GM21737 (cell line): ENCODE measurements around the gene NOX1.

Experiments
- ATAC-seq: cut with Tn5 transposase; IDR thresholded peaks from one replicate; pipeline ENCODE4 v1.9.1; 2021; ENCODE audit warnings: mild to moderate bottlenecking, moderate library complexity; ENCODE audit not compliant: unreplicated experiment

The NOX1 gene

DNA sequence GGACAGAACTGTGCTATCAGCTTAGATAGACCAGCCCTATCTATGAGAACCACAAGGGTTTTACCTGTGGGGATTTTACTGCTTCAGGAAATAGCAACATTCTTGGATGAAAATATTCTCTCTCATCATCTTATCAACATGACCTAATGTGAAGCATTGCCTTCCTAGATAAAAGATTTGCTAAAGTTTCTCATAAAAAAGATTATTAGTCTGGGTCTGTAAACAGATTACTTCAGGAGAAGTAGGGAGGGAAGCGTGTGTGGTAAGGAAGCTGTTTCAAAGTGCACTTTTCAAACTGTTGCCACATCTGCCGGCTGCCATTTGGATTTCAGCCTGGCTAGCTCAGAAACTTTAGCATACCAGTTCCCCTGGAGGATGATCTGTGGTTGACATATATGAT lies at the start of gene NOX1:
Gene NOX1 (minus strand): TSS at position 35 of the 400 bp plus-strand sequence. CDS start 220 bp downstream, outside the sequence.
- no peak for ATAC-seq

DNA sequence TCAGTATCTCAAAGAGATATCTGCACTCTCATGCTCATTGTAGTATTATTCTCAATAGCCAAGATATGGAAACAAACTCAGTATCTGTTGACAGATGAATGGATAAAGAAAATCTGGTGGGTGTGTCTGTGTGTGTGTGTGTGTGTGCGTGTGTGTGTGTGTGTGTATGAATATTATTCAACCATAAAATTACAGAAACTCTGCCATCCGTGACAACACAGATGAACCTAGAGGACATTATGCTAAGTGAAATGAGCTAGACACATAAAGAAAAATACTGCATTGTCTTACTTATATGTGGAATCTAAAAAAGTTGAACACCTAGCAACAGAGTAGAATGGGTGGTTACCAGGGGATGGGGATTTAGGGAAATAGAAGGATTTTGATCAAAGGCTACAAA lies 41.4 kb upstream of the NOX1 start:
- no peak for ATAC-seq

DNA sequence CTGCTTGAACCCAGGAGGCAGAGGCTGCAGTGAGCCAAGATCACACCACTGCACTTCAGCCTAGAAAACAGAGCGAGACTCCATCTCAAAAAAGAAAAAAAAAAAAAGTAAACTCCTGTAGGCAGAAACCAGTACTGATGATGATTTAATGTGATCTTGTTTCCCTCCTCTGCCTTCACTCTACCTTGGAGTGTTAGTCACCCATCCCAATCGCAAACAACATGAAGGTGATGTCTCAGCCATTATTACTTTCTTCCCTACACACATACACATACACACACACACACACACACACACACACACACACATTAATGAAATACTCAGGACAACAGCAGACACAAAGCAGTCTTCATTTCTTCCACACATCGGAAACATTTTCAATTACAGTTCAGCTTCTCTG lies 39.0 kb upstream of the NOX1 start:
- no peak for ATAC-seq

DNA sequence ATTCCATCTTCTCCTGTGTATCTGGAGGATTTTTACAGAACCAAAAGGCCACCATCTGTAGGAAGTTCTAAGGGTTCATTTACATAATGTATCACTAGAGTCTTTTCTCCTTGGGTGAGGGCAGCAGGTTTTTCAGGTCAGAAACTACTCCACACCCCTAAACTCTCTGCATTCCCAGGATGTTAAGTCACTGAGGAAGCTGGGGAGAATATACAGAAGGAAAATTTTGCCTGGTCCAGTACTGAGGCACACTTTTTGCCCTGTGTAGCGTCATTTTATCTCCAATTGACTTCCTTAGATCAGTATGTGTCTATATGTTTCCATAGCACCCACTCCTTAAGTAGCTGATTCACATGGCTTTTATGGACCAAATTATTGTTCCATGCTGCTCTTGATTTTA lies 37.6 kb upstream of the NOX1 start:
- ATAC-seq: no peak

DNA sequence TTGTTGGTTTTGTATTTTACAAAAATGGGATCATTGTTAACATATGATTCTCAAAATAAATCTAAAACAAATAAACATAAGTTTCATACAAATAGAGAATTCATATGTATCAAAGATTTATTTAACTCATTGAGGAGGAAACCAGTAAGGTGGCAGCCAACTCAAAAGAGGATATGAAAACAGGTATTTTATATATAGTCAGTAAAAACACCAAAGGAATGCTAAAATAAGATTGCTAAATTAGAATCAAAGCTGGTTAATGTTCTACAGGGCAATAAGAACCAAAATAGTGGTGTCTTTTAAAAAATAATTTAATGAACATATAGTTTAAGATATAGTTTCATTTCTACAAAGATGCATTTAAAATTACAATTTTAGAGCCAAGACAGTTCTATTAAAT lies 31.5 kb upstream of the NOX1 start:
- no peak for ATAC-seq

DNA sequence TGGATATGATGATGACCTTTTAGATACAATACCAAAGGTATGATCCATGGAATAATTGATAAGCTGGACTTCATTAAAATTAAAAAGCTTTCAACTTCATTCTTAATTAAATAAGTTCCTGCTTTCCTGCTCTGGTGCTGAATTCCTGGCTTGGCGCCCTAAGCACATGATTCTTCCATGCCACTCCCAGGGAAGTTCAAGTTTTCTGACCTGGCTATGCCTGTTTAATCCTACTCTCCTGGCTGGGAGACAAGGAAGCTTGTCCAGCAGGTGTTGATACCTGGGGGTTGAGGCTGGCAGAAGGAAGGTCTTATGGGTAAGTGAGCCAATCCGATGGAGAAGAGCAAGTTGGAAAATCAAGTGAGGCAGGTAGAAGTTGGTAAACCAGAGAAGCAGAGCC lies 30.3 kb upstream of the NOX1 start:
- no peak for ATAC-seq

DNA sequence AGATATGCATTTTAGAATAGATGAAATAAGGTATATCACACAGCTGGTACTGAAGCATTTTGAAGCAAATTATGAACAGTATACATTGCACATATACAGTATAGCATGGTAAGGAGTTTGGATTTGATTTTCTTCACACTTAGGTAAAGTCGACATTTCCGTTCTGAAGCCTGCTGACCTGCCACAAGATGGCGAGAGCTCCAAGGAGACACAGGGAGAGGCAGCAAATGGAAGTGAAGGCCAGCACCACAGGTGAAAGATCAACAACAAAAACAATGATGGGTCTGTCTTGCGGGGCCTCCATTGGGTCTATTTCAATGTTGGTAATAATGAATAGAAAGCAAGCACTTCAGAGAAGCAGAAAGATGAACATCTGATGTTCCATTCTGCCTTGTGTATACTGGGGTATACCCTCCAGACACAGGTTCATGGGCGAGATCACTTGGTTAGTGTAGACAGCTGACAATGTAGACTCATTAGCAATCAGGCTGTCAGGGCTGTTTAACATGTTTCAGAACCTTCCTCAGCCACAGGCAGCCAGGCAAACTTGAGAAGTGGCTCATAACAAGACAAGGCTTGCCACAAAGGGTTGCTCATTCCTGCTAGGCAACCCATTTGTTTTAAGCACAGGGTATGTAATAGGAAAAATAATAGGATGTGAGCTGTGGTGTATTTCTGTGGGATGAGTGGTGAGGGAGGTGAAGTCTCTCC lies 21.4 kb upstream of the NOX1 start:
- ATAC-seq: no peak

DNA sequence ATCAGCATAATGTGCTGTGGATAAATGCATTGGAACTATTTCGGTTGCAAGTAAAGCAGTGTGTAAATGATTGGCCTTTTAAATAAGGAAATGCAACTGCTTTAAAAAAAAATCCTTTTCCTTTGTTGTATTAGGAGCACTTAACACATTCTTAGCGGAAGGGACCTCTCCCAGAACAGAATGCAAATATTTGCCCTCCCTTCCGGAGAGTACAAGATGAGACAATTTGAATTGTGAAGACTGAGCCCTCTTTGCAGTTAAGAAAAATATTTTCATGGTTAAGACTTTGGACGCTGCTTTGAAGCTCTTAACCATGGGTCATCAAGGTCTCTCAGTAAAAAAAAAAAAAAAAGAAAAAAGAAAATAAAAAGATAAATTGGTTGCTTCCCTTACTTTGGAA lies 9.5 kb upstream of the NOX1 start:
- ATAC-seq: no peak

DNA sequence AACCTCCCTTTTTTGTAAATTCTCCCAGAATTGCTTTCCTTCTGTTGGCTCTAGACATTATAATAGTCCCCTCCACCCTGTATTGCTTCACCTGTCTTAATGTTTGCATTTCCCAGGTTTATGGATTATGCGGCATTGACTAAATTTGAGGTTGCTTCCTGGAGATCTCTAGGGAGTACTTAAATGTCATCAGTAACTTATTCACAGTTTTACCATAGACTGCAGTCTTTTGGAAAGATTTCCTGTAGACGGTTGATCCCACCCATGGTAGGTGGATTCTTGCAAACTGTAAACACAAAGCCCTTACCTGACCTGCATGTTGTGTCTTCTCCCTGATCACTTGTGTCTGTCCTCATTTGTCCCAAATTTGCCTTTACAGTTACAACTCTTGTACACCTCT lies 6.2 kb upstream of the NOX1 start:
- no peak for ATAC-seq

DNA sequence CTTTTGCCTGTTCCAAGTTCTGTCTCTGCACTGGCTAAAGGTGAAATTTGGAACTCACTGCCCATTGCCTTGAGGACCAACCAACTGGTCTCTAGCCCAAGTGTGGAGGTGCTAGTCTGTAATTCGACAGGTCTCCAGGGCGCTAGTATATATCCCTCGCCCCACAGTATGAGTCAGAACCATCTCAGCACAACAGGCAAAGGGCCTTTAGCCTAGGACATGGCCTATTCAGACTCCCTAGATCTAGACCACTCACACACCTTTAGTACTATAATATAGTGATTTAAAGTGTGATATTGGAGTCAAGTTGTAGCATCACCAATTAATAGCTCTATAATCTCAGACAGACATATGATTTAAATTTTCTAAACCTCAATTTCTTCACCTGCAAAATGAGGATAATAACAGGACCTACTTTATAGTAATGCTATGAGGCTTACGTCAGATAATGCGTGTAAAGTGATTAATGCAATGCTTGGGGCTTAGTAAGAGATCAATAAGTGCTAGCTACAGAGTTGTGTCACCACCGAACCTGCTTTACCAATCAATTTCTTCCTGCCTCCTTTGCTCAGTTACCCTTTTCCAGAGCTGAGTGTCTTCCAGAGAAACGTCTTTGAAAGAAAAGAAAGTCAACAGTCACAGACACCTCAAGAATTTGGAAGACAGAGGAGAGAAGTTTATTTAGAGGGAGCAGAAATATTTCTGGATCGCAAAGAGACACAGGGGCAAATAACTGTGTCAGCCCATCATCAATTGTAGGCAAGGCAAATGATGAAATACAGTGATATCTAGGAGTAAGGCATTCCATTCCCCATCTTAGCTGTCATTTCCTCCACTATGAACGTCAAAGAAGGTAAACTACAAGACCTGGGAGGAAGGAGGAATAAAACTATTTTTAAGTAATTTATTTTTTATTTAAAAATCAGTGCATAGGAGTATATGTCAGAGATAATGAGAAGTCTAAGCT lies 2.3 kb downstream of the NOX1 start:
- ATAC-seq: no peak

DNA sequence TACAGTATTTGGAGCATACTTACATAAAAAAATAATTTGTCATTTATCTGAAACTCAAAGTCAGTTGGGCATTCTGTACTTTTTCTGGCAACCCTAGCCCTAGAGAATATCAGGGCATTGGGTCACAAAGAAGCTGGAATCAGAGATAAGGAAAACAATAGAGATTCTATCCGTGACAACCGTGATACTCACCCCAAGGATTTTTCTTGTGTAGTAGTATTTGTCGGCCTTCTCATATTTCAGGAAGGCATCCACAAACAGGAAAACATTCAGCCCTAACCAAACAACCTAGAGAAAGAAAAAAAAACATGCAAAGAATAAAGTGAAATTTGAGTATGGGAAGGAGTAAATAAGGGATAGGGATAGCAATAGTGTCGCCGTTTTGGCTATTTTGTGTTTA lies 3.6 kb downstream of the NOX1 start:
- ATAC-seq: no peak

DNA sequence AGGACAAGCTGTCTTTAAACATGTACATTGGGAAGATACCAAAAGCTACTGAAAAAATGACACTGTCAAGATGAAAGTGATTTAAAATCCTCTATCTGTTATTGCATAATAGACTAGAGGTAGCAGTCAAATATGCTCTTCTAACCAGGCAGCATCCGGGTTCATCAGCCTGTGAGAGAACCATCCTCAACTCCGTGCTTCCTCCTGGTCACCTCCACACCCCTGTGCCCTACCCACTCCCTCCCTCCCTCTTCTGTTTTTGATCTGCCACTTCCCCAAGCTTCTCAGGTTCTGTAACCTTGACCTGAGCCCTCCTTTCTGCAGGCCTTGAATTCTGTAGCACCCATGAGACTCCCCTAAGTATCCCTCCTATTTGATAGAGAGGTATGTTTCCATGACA lies 5.9 kb downstream of the NOX1 start:
- no peak for ATAC-seq

DNA sequence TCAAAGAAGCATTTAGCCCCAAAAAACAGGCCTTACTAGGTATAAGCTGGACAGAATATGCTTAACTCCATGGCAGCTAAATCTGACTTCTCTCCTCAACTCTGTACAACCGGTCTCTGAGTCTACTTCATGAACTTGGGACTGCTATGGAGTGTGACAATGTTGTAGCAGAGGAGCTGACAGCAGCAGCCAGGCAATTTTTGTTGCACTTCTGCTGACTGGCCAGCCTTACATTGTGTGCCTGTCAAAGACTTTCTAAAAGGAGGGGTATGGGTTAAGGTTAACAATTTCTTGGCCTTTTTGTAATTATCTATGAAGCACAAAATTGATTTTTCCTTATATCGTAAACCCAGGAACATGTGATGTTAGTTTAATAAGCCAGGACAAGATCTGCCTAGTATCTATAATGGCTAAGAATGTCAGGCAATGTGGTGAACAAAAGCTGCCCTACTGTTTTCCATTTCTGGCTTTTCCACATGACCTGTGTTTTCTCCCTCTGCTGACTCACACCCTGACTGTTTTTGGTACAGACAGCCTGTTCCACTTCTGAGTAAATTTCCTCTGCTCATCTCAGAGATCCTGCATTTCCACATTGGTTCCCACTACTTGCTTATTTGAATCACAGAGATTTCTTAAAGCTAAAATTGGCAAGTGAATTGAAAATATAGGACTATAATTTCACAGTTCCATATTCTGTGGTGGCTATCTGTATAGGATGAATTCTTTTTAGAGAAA lies 9.3 kb downstream of the NOX1 start:
- no peak for ATAC-seq

DNA sequence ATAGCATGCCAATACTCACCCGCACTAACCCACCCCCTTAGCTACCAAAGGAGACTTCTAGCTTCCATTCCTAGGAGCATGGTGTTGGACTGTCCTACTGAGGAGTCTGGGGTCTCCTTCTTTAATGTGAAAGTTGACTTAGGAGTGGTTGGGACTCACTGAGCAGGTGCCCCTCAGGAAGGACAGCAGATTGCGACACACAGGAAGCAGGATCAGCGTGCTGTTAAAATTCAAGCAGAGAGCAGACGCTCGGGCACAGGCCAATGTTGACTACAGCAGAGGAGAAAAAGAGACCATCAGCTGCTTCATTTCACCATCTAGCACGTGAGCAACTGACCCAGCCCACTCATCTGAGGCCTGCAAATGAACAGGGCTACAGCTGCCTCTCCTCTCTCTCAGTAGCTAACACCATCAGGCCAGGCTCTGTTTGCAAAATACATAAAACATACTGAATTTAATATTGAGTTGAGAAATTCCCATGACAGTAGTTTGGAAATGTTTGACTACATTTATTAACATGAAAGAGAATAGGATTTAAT lies 10.8 kb downstream of the NOX1 start:
- no peak for ATAC-seq

DNA sequence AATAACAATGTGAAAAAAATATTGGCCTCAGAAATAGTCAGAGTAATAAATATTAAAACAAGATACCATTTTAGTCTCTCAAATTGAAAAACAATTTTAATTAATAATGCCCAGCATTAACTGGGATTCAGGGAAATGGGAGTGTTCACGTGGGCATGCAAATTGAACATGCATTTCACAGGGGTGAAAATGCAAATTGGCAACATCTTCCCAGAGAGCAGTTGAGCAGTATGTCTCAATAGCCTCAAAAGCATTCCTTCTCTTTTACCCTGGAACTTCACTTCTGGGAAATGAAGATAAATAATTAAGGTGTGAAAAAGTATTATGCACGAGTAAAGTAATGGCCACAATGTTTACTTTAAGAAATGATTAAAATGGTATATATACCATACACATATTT lies 21.3 kb downstream of the NOX1 start:
- no peak for ATAC-seq

DNA sequence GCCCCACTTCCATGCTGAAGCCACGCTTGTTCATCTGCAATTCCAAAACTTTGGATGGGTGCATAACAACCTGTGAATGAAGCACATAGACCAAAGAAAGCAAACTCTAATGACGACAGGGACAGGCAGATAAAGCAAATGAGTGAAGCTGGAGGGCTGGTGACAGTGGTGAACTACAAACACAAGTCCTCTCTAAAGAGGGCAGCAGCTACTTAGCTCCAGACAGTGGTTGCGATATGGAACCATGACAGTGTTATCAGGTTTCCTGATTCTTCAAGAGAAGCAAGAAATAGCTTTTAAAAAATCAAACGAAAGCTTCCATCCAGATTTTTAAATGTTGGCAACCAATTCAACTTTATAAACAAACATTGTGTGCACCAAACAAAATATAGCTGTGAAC lies 23.8 kb downstream of the NOX1 start:
- no peak for ATAC-seq

DNA sequence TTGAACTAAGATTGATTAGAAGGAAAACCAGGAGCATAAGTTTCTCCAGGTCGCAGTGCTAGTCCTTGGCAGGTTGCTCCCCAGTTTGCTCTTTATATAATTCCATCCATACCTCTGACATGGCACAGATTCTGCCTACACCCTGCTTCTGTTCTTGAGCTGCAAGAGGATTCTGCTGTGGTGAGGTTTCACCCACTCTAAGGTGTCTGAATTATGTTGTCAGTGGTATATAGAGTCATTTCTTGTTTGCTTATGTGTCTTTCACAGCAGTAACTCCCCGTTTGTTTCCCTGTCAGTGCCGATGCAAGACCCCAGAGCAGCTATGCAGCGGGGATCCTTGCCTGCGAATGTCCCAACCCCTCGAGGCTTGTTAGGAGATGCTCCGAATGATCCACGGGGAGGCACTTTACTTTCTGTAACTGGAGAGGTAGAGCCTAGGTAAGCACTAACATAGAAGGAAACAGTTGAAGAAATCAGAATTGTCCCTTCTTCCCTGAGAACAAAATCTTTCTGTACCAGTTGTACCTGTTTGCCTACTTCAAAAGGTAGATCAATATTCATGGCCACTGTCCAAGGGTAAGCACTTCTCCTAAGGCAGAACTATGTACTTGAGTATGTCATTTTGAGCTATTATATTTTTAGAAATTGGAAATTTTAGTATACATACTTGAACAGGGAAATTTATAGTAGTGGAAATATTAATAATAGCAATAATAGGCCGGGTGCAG lies 42.8 kb downstream of the NOX1 start:
- no peak for ATAC-seq

DNA sequence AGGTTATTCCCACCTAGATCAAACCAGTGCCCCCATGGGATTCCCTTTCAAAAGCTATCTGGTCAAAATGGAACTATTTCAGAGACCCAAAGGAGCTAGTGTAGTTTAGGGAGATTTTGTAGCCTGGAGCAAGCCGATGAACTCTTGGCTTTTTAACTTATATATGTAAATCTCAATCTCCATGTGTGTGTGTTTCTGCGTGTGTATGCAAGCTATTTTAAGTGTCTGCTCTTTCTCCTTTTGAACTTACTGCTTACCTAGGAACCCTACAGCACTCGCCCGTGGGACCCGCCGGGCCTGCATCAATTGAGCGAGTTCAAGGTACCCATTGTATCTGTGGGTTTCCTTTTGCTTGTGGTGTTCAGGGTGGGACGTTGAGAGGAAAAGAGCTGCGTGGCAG lies 43.6 kb downstream of the NOX1 start:
- no peak for ATAC-seq

DNA sequence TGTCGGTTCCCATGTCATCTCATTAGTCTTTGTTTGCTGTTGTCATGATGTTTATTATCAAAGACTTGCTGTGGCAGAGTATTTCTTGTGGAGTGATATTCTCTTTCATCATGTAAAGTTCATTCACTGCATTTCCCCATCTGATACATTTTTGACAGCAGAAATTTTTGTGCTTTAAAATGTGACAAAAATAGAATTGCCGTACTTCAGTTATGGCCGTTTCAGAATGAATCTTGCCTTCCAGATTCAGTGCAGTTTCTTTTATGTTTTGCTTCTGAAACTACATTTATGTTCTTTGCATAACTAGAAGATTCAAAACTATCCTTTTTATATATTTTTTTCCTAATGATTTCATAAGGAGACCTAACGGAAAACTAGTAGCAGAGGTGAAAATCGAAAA lies 44.0 kb downstream of the NOX1 start:
- ATAC-seq: peak; percentile 12

DNA sequence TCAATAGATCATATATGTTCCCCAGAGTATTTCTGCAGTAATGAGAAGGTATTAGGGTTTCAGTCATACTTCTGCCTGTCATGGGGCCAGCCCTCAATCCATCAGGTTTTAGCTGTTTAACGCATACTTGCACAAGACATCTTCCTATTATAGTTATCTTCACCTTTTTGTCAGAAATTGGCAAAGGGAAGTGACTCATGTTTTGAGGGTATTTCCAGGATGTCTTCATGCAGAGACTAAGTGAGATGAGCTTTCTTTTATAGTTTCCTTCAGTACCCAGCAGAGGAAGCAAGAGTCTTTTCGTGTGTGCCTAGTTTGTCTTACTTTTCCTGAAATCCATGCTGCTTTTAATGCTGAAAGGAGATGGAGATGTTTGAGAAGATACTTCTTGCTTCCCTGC lies 44.4 kb downstream of the NOX1 start:
- peak; percentile 74 for ATAC-seq
